Erythroblast (primary cell): ENCODE results near the gene PLB1.

Experiments
- GATA1 ChIP-seq: IDR thresholded peaks from 2 replicates; pipeline ENCODE4 v1.6.1; 2011; ENCODE audit warnings: low read depth, mild to moderate bottlenecking, control low read depth, low read length, moderate library complexity
- POLR2A ChIP-seq: IDR thresholded peaks from 2 replicates; pipeline ENCODE4 v1.6.1; 2011; ENCODE audit warnings: mild to moderate bottlenecking, low read length

DNA sequence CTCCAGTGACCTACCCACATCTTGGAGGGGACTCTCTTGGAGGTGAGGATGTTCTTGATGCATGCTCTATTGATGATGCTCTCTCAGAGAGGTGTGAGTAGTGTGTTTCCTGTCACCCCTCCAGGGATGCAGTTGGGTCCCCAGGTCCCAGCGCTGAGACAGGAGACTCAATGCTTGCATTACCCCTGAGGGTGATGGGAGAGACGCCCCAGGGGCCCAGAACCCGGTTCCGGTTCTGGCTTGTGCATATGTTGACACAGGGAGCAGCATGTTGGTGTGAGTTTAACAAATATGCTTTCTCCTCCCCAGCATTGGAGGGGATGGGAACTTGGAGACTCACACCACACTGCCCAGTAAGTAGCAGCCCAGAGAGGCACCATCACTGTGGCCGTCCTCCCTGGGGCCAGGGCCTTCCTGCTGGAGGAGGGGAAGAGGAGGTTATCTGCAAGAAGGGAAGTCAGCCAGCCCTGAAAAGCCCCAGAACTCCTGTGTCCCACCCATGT is 124.5 kb downstream of the PLB1 start:
- TF ChIP-seq POLR2A = no peak
- no peak for TF ChIP-seq GATA1
